HG03378 (cell line): ENCODE measurements around the gene ZFHX3.

Experiments used
- ATAC-seq: cut with Tn5 transposase; IDR thresholded peaks from one replicate; pipeline ENCODE4 v1.9.1; 2021; ENCODE audit warnings: mild to moderate bottlenecking, moderate library complexity; ENCODE audit not compliant: unreplicated experiment

ZFHX3 gene

GRCh38 chr16:73057291-73058210 lies 9.6 kb upstream of the ZFHX3 start:
- no peak for ATAC-seq

DNA sequence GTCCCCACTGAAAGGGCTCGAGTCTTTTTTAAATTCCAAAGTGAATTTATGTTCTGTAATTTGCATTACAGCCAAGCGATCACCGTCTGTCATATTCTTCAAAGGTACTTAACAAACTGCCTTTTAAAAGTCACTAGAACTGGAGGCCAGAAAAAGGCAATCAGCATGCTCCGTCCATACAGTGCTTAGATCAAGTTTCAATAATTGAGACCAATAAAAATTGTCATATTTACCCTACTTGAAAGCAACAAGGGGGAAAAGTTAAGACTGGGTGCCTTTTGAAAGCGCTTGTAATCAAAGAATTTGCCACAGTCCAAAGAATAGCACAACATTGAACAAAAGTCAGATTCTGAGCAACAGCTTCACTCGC lies 9.0 kb upstream of the ZFHX3 start:
- no peak for ATAC-seq

DNA sequence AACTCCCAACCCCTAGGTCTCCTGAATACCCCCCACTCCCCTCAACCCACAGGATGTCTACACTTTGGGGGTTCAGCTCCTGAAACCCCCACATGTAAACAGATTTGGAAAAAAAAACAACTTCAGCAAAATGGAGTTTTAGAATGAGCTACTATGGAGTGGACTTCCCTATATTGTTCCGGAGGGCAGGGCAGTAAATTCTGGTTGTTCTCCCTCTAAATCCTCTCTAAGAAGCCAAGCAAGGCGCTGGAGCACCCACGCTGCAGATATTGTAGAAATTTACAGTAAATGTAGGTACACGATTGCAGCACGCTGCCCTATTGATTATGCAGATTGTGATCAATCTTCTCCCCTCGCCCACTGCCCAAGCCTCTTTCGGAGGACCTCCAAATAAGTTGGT lies 8.5 kb upstream of the ZFHX3 start:
- no peak for ATAC-seq

GRCh38 chr16:73054813-73055482 lies 7.0 kb upstream of the ZFHX3 start:
- ATAC-seq, result no peak

DNA sequence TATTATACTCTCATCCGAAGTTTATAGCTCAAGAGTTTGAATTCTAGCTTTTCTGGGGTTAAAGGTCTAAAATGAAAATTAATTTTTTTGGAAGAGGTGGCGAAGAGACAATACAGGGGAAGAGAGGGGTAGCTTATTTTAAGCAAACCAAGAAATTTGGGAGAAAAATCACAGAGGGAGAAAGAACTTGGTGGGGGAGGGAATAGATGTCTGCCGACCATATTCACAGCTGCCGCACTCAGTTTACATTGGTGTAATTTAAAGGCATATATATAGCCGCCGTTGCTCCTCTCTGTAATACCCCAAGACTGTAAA lies 6.5 kb upstream of the ZFHX3 start:
- ATAC-seq, result no peak

DNA sequence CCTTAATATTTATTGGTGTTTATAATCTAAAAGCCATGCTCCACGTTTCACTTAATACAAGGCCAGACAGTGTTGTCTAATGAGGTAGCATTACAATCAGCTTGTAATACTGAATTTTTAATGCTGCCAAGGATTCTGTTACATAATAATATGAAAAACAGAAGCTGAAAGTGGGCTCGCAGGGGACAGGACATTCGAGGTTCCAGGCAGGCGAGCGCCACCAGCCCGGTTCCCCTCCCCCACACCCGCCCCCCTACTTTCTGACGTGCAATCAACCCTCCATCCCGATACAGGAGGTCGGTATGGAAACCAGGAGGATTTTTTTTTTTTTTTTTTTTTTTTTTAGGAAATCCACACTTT lies 6.2 kb upstream of the ZFHX3 start:
- ATAC-seq, result no peak

DNA sequence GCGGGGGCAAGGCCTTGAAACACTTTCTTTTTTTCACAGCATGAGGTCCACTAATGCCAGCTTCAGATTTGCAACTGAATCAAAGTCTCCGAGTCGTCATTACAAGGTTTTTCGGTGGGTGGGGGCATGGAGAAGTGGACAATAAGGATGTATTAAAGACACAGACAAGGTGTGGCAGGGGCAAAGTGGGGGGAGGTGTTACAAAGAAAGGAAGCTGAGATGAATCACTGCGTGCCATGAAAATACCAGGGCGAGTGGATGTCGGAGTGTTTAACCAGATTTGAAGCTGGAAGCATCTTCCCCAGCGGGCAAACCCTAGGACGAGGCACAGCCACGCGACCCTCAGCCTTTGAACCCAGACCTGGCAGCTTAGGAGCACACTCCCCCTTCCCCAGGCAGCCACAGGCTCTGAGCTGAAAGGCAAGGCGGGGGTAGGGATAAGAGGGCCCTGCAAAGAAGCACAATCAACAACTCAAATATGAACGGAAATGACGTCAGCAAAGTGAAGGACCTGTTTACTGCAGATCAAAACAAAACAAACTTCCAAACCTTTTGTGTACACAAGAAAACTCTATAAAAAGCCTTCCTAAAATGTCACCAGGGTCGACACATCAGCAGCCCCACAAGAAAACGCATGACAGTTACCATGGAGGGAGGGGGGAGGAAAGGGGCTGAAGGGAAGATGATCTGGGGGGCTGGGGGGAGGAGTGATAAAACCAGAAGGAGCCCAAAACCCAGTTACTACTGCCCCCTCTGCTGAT lies 5.6 kb upstream of the ZFHX3 start:
- no peak for ATAC-seq

DNA sequence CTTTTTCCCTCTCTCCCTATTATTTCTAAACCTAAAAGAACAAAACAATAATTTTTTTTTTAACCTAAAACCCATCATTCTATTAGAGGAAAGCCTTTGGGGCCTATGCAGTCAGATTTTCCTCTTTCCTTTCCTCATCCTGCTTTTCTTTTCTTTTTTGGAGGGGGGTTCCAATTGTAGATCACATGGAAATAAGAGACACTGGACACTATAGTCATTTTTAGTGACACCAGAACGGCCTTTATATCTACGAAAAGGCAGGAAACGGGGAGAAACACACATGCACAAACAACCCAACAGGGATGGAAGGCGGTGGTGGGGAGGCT lies 5.1 kb upstream of the ZFHX3 start:
- no peak for ATAC-seq

- ATAC-seq, result no peak
These were observed 4.6 kb upstream of the ZFHX3 start for GRCh38 chr16:73052576-73052975.

DNA sequence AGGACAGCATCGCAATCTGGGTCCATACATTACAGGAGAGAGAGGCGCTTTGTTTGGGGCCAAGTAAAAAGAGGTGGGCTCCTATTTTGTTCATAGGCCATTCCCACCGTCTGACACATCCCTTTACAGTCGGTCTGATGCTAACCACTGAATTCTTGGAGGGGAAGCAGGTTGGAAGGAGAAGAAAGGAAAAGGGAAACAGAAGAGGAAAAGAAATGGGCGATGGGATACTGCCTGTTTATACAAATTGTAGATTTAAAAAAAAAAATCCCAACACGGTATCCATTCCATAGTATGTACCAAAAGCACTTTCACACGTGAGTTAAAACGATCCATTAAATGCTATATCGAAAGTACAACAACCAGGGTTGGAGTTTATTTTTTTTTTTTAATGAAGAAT lies 4.0 kb upstream of the ZFHX3 start:
- ATAC-seq, result no peak

- no peak for ATAC-seq
These were observed 3.3 kb upstream of the ZFHX3 start for GRCh38 chr16:73051226-73051625.

- ATAC-seq, result no peak
These were observed 2.5 kb upstream of the ZFHX3 start for GRCh38 chr16:73050201-73051099.

DNA sequence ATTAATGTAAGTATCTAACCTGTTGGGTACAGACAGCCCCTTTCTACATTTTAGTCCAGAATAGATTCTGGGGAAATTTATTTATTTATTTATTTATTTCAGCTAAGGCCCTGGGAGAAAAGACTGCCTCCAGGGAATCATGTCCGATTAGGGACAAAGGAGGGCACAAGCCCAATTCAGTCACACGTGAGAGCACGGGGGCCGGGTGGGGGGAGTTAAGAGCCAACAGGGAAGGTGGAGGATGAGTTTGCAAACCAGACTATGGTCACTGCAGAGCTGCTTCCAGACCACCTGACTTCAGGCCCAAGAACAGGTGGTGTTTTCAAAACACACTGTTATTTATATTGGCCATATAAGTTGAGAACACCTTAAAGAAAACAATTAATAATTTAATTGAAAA lies 1.6 kb upstream of the ZFHX3 start:
- ATAC-seq, result no peak

DNA sequence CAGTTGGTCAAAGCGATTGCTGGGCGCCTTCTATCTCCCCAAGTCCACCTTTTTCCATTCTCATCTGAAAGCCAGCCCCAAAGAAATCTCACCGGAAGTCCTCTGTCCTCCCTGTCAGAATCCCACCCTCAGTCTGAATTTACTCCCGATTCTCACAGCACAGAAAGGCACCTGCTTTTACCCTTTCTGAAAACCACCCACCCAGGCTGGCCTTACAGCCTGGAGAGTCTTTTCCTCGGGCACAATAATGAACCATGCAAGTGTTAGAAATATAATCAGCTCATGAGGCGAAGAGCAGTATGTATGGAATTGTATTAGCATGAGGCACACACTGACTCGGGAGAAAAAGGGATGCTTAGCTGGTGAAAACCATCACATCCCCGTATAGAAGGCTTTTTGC lies 1.2 kb upstream of the ZFHX3 start:
- no peak for ATAC-seq

GRCh38 chr16:73048292-73049080 lies 558 bp upstream of the ZFHX3 start:
- ATAC-seq, result no peak

DNA sequence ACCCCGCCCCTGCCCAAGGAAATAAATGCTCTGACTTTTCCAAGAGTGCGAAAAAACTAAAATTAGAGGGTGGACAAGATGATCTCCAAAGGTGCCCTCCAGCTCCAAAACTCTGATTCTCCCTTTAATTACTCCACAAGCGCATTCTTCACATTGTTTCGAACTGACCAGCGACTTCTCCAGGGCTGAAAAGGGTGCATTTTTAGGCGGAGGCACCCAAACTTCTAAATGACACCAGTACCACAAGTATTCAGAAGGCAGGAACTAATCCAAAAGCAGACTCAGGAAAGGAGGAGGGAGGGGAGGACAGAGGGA lies 750 bp downstream of the ZFHX3 start:
- ATAC-seq, result no peak

DNA sequence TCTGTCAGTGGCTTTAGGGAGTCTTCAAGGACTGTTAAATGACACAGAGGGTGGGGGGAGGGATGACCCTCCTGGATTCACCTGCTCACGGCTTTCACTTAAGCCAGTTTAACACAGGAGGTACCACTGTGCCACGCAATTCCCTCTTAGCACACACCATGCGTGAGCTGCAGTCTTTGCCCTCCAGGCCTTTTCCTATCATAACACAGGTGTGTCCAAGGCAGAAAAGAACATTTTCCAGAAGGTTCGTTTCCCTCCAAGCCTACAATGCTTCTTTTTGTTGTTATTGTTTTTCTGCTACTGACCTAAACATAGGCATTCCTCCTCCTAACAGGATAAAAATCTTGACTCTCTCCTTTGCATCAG lies 1.1 kb downstream of the ZFHX3 start:
- no peak for ATAC-seq

DNA sequence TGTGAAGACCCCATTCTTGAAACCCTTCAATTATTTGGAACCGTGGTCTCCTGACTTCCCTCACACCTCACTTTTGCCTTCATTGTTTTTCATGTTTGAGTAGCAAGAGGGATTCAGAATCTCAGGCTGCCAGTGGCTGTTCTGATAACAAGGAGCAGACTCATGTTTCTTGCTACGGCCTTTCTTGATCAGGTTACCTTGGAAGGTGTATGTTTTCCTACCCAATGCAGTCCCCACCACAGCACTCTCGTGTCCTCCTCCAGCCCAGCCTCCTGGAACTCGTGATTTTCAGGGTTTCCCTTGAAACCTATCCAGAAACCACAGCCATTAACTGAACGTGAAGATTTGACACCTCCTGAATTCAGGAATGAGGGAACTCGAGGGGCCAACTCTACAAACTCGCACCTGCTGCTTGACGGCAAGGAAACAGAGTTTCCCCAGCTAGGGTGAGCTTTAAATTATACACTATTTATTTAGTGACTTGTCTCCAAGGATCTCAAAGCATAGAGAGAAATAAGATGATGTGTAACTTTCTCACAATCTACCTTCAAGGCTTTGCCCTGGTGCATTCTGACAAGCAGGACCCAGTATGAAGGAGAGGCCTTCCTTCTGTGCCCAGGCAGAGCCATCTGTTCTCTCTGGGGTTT lies 1.6 kb downstream of the ZFHX3 start:
- ATAC-seq, result no peak

DNA sequence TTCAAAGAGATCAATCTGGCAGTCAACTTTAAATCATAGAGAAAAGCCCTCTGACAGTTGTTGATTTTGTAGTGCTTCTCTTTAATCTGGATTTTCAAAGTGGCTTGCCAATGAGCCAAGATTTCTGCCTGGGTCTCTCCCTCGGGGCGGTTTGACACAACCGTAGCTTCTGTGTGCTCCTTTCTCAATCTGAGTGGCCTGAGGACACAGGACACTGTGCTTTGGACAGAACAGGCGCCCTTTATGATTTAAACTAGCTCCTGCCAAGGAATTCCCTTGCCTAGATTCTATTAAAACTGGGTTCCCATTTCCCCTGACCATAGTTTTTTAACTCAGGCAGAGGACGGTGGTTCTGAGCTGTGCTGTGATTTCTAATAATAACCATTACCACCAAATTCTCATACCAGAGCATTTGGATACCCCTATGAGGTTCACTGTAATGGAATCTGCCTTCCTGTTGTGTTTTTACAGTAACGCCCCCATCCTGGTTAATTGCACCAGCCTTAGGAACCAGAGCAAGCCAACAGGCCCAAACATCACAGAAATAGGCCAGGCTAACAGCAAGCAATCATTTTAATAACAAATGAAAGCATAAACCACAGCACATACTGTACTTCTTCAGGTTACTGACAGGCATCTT lies 4.0 kb downstream of the ZFHX3 start:
- ATAC-seq, result no peak

DNA sequence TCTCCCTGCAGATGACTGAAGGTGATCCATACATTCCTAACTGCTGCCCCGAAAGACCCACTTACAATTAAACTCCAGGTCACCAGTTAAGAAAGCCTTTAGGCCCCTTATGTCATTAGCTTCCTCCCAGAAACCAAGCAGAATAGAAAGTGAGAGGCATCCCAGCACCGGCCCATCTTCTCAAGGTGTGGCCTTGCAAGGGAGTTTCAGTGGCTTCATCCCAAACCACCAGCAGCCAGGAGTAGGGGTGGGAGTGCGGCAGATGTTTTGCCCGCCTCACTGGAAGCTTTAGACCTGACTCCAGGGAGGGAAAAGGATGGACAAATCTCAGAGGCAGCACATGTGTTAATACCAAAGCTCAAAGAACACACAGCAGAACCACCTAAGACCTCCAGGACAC lies 5.1 kb downstream of the ZFHX3 start:
- no peak for ATAC-seq
